ENCODE measurements around the gene ABL1.

- TF ChIP-seq CTCF (conservative IDR thresholded peaks at IDR 0.05; ENCODE audit: low read depth, low read length): no peak
- no peak for TF ChIP-seq EZH2 (IDR thresholded peaks at IDR 0.05; ENCODE audit: borderline replicate concordance, low read depth, low read length, poor library complexity, severe bottlenecking)
Measured at GRCh38 chr9:130885484-130886375, 50.7 kb downstream of the ABL1 start.

Data from A673 (cell line).